Measurements from ENCODE around the gene KLHL41.
A peak's percentile ranks its signal among the peaks of the same experiment; 100 is the strongest.
"Not testable (repeated sequence)": the region's sequence is repeated elsewhere in the genome, so short reads cannot be mapped to it uniquely, and the experiment has no call there.

Gene KLHL41

GRCh38 chr2:169509955-169510354 lies 453 bp downstream of the KLHL41 start:
- DNase-seq (ENCODE audit: low read depth in 2 of 2), result no peak

DNA sequence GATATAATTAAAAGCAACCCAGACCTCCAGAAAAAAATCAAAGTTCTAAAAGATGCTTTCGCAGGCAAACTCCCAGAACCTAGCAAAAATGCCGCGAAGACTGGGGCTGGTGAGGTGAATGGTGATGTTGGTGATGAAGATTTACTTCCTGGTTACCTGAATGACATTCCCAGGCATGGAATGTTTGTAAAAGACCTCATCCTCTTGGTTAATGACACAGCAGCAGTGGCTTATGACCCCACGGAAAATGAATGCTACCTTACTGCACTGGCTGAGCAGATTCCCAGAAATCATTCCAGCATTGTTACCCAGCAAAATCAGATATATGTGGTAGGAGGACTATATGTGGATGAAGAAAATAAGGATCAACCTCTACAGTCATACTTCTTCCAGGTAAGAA lies 994 bp downstream of the KLHL41 start:
- DNase-seq (ENCODE audit: low read depth in 2 of 2), result no peak

- DNase-seq (ENCODE audit: low read depth in 2 of 2), result no peak
Measured at GRCh38 chr2:169511818-169512217, 2.3 kb downstream of the KLHL41 start.

GRCh38 chr2:169512525-169512924 lies 3.0 kb downstream of the KLHL41 start:
- DNase-seq (ENCODE audit: low read depth in 2 of 2), result no peak

DNA sequence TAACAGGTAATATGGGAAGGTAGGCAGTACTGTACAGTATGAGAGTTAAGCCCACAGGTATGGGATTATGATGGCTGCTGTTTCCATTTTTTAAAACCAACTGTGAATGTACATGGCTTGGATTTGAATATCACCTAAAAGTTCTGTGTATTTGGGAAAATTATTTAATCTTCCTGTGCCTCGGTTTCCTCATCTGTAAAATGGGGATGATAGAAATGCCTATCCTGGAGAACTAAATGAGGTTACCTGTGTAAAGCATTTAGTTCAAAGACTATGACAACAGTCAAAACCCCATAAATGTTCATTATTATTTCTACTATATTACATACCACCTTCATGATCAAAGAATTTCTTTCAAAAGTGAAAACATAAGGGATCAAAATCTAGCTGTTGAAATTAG lies 3.6 kb downstream of the KLHL41 start:
- no peak for DNase-seq (ENCODE audit: low read depth in 2 of 2)

DNA sequence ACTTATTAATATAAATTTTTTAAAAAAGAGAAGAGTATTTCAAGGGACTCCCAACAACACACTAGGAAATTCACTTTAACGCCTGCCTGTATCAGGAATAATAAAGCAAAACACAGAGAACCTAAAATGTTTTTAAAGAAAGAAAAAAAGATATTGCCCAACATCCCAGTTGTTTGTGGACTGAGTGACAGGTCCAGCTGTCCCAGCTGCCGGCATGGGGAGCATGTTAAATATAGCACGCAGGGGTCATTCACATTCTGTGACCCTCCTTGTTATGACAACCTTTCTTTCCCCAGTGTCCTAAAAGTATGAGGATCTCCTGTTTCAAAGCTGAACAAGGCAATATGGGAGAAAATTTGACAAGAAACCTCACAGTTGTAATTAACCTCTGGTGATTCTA lies 4.4 kb downstream of the KLHL41 start:
- DNase-seq (ENCODE audit: low read depth in 2 of 2), result no peak

DNA sequence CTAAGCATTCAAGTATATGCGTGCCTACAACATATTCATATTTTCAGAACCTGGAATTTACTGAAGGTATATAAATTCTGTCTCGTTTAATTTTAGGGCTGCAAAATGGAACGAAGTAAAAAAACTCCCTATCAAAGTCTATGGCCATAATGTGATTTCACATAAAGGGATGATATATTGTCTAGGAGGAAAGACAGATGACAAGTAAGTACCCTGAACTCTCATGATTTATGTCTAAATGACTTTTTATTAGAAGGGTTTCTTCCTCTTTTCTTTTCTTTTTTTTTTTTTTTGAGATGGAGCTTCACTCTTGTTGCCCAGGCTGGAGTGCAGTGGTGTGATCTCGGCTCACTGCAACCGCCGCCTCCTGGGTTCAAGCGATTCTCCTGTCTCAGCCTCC lies 5.3 kb downstream of the KLHL41 start:
- DNase-seq (ENCODE audit: low read depth in 2 of 2), result not testable (repeated sequence)

DNA sequence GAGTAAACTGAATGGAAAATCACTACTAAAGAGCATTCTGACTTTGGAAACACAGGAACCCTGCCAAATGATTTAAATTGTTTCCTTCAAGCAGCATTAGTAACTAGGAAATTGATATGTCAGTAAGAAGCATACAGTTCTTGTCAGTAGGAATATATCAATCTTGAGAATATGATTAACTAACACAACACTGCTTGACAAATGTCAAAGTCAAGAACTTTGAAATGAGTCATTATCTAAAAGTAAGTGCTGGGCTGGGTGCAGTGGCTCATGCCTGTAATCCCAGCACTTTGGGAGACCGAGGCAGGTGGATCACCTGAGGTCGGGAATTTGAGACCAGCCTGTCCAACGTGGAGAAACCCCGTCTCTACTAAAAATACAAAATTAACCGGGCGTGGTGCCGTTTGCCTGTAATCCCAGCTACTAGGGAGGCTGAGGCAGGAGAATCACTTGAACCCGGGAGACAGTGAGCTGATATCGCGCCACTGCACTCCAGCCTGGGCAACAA lies 7.0 kb downstream of the KLHL41 start:
- not testable (repeated sequence) for DNase-seq (ENCODE audit: low read depth in 2 of 2)

DNA sequence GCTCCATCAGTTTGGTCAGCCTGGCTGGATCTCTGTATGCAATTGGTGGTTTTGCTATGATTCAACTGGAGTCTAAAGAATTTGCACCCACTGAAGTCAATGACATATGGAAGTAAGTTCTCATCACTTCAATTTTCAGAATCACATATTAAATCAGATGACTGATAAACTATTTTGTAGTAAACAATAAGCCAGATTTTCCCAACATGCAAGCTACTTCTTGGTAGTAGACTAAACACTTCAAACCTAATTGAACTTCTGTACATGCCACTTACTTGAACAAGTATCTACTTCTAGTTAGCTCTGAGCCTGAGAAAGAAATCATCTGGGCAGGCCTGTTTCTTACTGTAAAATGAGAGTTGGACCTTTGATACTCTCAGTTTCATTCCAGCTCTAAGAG lies 11.4 kb downstream of the KLHL41 start:
- DNase-seq (ENCODE audit: low read depth in 2 of 2), result no peak

GRCh38 chr2:169523681-169524080 lies 14.2 kb downstream of the KLHL41 start:
- no peak for DNase-seq (ENCODE audit: low read depth in 2 of 2)

GRCh38 chr2:169525434-169525833 lies 15.9 kb downstream of the KLHL41 start:
- no peak for DNase-seq (ENCODE audit: low read depth in 2 of 2)

GRCh38 chr2:169526451-169526850 lies 16.9 kb downstream of the KLHL41 start:
- DNase-seq (ENCODE audit: low read depth in 2 of 2), result no peak

- DNase-seq (ENCODE audit: low read depth in 2 of 2), result peak; percentile 46 to 48
Measured at GRCh38 chr2:169528271-169528701, 18.8 kb downstream of the KLHL41 start.

DNA sequence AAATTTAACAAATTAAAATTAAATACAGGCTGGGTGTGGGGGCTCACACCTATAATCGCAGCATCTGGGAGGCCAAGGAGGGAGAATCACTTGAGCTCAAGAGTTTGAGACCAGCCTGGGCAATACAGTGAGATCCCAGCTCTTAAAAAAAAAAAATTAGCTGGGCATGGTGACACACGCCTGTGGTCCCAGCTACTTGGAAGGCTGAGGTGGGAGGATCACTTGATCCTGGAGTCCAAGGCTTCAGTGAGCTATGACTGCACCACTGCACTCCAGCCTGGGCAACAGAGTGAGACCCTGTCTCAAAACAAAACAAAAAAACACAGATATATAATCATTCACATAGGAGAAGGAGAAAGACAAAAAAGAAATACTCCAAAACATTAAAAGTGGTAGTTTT lies 30.0 kb downstream of the KLHL41 start:
- not testable (repeated sequence) for DNase-seq (ENCODE audit: low read depth in 2 of 2)

DNA sequence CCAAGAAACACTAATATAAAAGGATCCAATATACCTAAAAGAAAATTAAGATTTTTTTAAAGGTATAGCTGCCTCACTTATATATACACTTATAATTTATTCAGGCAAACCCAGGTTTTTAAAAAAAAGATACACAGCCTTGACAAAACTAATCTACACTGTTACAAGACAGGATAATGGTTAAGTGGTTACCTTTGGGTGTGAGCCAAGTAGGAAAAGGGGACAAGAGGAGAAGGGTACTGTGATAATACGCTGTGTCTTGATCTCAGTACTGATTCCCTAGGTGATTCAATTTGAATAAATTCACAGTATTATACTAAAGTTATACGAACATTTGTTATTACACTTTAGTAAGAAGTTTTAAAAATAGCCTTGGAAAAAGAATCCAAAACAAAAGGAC lies 30.6 kb downstream of the KLHL41 start:
- DNase-seq (ENCODE audit: low read depth in 2 of 2), result no peak

- no peak for DNase-seq (ENCODE audit: low read depth in 2 of 2)
Measured at GRCh38 chr2:169542433-169542832, 32.9 kb downstream of the KLHL41 start.

DNA sequence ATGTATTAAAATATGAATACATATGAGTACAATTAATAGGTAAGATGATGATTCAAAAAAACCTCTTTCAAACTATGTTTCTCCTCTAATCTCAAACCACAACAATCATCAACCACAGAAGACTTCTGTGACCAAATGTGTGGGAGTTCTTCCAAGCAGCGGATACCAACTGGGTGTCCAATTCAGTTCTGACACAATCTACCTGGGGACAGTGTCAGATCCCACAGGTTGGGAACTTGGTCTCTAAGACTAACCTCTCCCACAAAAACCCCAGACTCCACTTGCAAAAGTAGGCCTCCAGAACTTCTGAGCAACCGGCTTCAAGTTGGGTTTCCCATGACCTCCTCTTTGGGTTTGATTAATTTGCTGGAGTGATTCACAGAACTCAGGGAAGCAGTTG lies 37.3 kb downstream of the KLHL41 start:
- DNase-seq (ENCODE audit: low read depth in 2 of 2), result no peak

DNA sequence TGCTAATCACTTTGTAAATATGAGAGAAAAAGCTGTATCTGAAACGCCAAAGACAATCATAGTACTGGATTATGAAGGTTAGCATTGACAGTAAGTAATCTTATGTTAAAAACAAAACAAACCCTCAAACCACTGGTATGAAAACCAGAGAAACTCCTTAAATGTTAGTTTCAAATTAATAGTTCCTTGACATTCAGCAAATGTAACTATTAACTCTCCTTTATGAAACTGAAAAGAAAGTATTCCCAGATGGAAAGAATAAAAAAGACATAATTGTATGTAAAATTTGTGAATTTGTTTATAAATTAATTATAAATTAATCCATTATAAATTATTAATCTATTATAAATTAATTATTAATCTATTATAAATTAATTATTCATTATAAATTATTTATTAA lies 51.9 kb downstream of the KLHL41 start:
- DNase-seq (ENCODE audit: low read depth in 2 of 2), result no peak

DNA sequence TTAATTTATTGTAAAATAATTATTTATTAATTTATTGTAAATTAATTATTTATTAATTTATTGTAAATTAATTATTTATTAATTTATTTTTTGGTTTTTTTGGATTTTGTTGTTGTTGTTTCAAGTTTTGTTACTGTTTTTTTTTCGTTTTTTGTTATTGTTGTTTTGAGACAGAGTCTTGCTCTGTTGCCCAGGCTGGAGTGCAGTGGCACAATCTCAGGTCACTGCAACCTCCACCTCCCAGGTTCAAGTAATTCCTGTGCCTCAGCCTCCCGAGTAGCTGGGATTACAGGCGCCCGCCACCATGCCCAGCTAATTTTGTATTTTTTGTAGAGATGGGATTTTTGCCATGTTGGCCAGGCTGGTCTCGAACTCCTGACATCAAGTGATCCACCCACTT lies 52.6 kb downstream of the KLHL41 start:
- DNase-seq (ENCODE audit: low read depth in 2 of 2), result not testable (repeated sequence)

GRCh38 chr2:169562519-169562918 lies 53.0 kb downstream of the KLHL41 start:
- DNase-seq (ENCODE audit: low read depth in 2 of 2), result no peak

DNA sequence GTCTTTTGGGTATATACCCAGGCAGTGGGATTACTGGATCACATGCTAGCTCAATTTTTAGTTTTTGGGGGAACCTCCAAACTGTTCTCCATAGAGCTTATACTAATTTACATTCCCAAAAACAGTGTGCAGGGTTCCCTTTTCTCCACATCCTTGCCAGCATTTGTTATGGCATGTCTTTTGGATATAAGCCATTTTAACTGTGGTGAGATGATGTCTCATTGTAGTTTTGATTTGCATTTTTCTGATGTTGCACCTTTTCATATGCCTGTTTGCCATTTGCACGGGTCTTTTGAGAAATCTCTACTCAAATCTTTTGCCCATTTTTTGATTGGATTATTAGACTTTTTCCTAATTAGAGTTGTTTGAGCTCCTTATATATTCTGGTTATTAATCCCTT lies 56.2 kb downstream of the KLHL41 start:
- no peak for DNase-seq (ENCODE audit: low read depth in 2 of 2)

DNA sequence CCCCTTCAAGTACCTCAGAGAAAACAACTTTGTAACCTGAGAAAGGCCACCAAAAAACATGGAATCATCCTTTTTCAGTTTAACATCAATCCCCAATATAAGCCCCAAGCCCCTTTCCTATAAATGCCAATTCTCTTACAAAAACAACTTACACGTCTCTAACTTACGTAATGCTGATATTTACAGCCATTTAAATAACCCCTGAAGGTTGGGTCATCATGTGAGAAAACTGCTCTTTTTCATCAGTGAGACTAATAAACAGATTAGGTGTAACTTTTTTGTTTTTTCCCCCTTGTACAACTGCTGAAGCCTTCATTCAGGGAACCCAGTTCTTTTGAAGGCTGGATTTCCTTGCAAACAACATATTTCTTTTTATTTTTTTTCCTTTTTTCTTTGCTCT lies 60.4 kb downstream of the KLHL41 start:
- no peak for DNase-seq (ENCODE audit: low read depth in 2 of 2)

DNA sequence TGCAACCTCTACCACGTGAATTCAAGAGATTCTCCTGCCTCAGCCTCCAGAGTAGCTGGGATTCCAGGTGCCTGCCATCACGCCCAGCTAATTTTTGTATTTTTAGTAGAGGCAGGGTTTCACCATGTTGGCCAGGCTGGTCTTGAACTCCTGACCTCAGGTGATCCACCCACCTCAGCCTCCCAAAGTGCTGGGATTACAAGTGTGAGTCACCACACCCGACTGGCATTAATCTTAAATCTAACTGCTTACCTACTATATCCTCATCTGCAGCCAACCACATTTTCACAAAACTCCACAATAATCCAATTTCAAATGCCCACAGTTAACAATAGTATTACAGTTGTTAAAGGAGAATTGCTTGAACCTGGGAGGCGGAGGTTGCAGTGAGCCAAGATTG lies 61.2 kb downstream of the KLHL41 start:
- not testable (repeated sequence) for DNase-seq (ENCODE audit: low read depth in 2 of 2)

DNA sequence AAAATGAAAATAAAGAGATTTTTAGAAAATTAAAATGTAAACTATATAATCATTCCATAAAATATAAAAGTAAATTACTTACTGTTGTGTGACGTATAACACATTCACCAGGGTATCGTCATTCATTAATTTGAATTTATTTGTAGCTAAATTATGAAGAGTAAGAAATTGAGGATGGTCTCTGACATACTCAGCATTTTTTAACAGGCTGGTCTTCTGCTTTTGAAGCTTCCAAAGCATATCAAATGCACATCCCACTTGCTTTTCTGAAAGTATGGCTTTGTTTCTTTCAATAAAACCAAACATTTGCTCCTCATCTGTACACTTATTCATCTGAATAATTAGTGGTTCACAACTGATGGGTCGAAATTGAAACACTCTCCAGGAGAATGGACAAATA lies 62.1 kb downstream of the KLHL41 start:
- DNase-seq (ENCODE audit: low read depth in 2 of 2), result no peak

DNA sequence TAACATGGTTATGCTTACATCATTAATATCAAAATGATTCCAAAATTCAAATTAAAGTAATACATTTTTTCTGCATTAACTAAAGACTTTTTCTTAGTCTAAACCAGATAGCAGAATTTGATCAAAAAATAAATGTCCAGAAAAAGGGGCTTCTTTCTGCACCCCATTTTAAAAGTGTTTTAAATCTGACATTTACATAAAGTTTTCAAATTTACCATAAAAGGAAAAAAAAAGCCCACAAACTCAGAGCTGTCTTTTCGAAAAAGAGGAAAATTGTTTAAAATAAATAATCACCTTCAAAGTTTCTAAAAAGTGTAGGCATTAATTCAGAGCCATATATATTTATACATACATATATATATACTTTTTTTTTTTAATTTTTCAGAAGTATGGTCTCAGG lies 62.7 kb downstream of the KLHL41 start:
- no peak for DNase-seq (ENCODE audit: low read depth in 2 of 2)
